Astrocyte of the spinal cord (primary cell): ENCODE measurements around the gene PVR.

ENCODE experiments used
- DNase-seq: peaks from one replicate; pipeline ENCODE4 v3.0.0; 2011; ENCODE audit warnings: low read depth, low spot score
- H3K4me3 ChIP-seq: 2 replicates; pipeline ENCODE4 v1.5.1; 2011; ENCODE audit warnings: low read depth, mild to moderate bottlenecking, low read length, moderate library complexity
- in situ Hi-C: cut with HindIII; loops from 2 replicates; pipeline ENCODE4 v1.10.0; 2017; ENCODE audit warnings: low sequenced_read_pairs
- TF ChIP-seq, protein P1 (sequence below): IDR thresholded peaks from 2 replicates; pipeline ENCODE4 v1.5.1; 2012; ENCODE audit warnings: low read depth, mild to moderate bottlenecking, low read length, inconsistent platforms

The PVR gene

DNA sequence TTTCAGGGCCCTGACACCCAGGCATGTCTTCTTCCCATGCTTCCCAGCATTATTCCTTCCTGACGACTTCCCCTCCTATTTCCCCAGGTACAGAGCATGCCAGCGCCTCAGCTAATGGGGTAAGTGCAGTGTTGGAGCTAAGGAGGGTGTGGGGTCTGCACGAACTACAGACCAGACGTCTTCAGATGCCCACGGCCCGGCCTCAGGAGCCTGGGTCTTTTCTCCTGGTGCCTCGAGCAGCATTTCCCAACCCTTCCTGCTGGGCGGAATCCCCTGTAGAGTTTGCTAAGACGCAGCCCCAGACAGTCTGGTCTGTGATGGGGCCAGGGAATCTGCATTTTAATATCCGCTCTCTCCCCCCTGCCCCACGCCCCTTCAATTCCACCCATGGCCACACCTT is 17.5 kb downstream of the PVR start:
- in situ Hi-C loops, result no loop called here
- DNase-seq, result no peak
- TF ChIP-seq, protein P1, sequence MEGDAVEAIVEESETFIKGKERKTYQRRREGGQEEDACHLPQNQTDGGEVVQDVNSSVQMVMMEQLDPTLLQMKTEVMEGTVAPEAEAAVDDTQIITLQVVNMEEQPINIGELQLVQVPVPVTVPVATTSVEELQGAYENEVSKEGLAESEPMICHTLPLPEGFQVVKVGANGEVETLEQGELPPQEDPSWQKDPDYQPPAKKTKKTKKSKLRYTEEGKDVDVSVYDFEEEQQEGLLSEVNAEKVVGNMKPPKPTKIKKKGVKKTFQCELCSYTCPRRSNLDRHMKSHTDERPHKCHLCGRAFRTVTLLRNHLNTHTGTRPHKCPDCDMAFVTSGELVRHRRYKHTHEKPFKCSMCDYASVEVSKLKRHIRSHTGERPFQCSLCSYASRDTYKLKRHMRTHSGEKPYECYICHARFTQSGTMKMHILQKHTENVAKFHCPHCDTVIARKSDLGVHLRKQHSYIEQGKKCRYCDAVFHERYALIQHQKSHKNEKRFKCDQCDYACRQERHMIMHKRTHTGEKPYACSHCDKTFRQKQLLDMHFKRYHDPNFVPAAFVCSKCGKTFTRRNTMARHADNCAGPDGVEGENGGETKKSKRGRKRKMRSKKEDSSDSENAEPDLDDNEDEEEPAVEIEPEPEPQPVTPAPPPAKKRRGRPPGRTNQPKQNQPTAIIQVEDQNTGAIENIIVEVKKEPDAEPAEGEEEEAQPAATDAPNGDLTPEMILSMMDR, result no peak
- no peak overlapping the region for H3K4me3 ChIP-seq

- TF ChIP-seq, protein P1, result no peak
- in situ Hi-C loops, result no loop called here
- no peak for DNase-seq
- H3K4me3 ChIP-seq, result no peak overlapping the region
Observed at GRCh38 chr19:44661904-44662303, 18.2 kb downstream of the PVR start.

DNA sequence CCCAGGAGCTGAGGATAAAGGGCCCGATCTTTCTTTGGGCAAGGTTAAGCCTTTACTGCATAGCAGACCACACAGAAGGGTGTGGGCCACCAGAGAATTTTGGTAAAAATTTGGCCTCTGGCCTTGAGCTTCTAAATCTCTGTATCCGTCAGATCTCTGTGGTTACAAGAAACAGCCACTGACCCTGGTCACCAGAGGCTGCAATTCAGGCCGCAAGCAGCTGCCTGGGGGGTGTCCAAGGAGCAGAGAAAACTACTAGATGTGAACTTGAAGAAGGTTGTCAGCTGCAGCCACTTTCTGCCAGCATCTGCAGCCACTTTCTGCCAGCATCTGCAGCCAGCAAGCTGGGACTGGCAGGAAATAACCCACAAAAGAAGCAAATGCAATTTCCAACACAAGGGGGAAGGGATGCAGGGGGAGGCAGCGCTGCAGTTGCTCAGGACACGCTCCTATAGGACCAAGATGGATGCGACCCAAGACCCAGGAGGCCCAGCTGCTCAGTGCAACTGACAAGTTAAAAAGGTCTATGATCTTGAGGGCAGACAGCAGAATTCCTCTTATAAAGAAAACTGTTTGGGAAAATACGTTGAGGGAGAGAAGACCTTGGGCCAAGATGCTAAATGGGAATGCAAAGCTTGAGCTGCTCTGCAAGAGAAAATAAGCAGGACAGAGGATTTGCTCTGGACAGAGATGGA is 19.1 kb downstream of the PVR start:
- peak; percentile 46 for DNase-seq
- H3K4me3 ChIP-seq, result no peak overlapping the region
- in situ Hi-C loops, result no loop called here
- TF ChIP-seq, protein P1, result no peak

DNA sequence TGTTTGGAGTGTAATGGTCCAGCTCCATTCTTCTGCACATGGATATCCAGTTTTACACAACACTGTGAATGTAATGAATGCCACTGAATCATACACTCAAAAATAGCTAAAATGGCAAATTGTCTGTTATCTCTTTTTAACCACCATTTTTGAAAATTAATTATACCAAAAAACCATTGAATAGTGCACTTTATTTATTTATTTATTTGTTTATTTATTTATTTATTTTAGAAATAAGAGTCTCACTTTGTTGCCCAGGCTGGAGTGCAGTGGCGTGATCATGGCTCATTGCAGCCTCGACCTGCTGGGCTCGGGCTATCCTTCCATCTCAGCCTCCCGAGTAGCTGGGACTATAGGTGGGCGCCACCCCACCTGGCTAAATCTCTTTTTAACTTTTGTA is 20.3 kb downstream of the PVR start:
- DNase-seq, result no peak
- TF ChIP-seq, protein P1, result no peak
- in situ Hi-C loops, result no loop called here
- no peak overlapping the region for H3K4me3 ChIP-seq

- TF ChIP-seq, protein P1, result no peak
- no peak overlapping the region for H3K4me3 ChIP-seq
- in situ Hi-C loops, result no loop called here
- DNase-seq, result no peak
Observed at GRCh38 chr19:44664976-44665375, 21.3 kb downstream of the PVR start.

DNA sequence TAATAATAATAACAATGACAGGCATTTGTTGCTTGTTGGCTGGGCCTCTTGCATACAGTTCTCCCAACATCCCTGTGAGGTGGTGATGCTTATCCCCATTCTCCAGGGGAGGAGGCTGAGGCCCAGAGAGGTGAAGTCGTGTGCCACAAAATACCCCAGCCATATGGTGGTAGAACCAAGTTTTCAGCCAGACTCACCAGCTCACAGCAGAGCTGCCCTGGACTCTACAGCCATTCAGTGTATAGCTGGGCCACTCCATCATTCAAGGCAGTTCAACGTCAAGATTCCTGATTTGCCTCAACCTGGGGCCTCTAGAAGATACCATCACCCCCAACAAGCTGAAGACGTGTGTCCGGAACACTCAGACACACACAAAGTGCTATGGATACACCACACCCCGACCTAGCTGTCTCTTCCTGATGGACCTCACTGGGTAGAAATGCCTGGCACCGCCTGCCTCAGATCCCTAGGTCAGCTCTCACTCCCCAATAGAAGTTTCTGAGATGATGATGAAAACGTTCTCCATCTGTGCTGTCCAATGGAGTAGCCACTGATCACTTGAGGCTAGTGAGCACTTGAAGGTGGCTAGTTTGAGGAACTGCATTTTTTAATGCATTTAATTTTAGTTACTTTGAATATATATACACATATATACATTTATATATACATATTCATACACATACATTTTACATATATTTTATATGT is 23.3 kb downstream of the PVR start:
- DNase-seq, result no peak
- TF ChIP-seq, protein P1, result no peak
- H3K4me3 ChIP-seq, result no peak overlapping the region
- in situ Hi-C loops, result no loop called here
